GM21390 (cell line): Measurements from ENCODE around the gene SIX2.

Experiments used
- ATAC-seq: cut with Tn5 transposase; IDR thresholded peaks from one replicate; pipeline ENCODE4 v1.9.1; 2021; ENCODE audit not compliant: unreplicated experiment

SIX2 gene

DNA sequence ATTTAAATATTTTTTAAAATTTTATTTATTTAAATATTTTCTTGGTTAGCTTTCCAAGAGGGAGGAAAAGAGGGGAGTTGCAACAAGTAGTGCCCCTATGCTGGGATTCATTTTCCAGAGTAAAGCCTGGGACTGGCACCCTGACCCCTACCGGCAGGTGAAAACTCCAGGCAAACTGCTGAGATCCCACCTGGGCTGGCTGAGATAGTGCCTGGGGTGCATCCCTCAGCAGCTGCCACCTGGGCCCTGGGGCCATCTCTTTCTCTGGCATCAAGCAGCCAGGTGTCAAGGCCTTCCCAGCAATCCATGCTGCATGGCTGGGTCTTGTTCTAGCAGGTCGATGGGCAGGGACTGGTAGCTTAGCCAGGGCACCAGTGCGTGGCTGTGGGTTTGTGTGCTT lies 6.6 kb downstream of the SIX2 start:
- no peak for ATAC-seq

- no peak for ATAC-seq
Measured at GRCh38 chr2:45001869-45002385, 7.3 kb downstream of the SIX2 start.

- no peak for ATAC-seq
Measured at GRCh38 chr2:45000921-45001868, 8.1 kb downstream of the SIX2 start.

GRCh38 chr2:45000341-45000901 lies 8.8 kb downstream of the SIX2 start:
- no peak for ATAC-seq

DNA sequence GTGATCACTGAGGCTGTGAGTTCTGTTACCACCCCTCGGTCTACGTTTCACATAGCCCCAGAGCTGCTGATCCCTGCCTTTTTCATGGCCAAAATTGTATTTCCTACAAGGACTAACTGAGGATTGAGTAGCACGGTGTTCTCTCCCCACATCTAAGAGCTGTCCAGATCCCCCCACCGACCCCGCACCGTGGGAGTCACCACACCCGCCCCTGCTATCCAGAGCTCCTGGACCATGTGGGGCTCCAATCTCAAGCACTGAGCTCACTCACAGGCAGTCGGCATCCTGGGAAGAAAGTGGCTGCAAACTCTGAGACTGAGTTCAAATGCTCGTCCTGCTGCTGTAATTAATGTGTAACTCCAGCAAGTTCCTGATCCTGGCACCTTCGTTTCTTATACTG lies 9.7 kb downstream of the SIX2 start:
- no peak for ATAC-seq

GRCh38 chr2:44997963-44998362 lies 11.3 kb downstream of the SIX2 start:
- no peak for ATAC-seq

GRCh38 chr2:44996356-44996755 lies 12.9 kb downstream of the SIX2 start:
- ATAC-seq: no peak

DNA sequence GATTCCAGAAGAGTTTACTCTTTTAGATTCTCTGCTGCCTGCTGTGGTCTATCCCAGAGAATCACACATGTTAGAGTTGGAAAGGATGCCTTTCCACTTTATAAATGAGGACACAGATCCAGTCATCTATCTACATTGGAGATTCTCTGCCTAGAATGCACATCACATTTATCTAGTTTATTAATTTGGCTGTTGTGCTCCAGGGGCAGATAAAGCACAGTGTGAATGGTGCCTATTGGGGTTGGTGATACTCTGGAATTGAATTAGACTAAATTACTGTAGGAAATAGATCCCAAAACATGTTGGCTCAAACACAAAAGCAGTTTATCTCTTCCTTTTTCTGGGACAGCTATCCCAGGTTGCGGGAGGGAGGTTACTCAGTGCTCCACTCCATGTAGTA lies 14.9 kb downstream of the SIX2 start:
- no peak for ATAC-seq

DNA sequence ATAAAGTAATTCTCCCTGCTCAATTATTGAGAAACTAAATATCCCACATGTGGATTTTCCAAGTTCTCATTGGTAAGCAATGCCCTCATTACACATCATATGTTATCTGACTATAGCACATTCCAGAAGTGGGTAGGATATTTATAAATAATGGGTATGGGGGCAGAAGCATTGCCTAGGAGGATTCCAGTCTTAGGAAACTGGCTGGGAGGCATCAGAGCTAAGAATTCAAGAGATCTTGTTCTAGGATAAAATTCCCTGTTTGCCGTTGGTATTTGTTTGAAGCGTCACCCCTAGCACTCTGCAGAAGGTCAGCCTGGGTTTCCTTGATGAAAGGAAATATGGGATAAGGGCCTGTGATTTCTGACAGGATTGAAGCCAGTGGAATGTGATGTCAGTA lies 20.1 kb downstream of the SIX2 start:
- no peak for ATAC-seq

GRCh38 chr2:44983836-44984604 lies 25.2 kb downstream of the SIX2 start:
- ATAC-seq: no peak

GRCh38 chr2:44981714-44982108 lies 27.5 kb downstream of the SIX2 start:
- ATAC-seq: no peak

DNA sequence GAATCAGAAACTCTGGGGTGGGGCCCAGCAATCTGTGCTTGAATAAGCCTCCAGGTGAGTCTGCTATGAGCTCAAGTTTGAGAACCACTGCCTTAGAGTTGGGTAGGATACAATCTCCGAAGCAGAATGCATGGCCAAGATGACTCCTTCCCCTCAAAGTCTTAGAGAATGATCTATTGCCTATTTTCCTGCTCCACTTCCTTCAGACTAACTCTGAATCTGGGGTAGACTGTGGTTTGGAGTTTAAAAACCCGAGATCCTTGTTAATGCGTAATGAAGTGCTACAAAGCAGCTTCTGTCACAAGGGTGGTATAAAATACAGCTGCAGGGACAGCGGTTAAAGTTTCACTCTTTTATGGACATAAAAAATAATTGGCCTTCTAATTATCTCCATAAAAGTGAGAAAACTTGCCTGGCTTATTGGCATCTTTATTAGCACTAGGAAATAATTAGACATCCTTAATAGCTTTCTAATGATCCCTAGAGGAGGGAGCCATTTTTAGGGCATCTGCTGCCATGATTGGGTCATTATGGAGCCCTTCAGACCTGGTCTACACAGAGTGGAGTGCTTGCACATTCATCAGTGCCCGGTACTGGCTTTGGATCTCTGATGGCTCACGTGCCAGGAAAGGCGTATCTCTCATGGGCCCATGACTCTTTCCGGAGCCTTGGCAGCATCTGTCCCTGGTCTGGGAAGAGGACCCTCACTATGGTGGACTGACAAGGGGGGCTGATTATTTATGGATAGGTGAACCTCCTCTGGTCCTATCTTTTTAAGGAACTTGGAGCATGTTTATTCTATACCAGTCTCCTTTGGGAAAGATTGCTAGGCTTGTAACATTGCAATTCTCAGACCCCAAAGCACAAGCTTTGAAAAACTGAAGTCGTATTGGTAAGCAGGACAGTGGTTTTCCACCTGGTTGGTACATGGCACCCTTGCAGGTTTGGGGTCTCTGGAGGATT lies 28.2 kb downstream of the SIX2 start:
- no peak for ATAC-seq

DNA sequence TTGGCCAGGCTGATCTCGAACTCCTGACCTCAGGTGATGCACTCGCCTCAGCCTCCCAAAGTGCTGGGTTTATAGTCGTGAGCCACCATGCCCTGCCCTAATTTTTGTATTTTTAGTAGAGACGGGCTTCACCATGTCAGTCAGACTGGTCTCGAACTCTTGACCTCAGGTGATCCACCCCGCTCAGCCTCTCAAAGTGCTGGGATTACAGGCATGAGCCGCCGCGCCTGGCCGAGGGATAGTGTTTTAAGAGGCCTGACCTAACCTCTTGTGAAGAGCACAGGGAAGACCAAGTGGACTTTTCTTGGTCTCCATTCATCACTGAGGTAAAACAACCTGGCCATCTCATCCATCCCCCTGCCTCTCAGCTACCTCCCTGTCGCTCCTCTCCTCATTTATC lies 29.7 kb downstream of the SIX2 start:
- no peak for ATAC-seq

DNA sequence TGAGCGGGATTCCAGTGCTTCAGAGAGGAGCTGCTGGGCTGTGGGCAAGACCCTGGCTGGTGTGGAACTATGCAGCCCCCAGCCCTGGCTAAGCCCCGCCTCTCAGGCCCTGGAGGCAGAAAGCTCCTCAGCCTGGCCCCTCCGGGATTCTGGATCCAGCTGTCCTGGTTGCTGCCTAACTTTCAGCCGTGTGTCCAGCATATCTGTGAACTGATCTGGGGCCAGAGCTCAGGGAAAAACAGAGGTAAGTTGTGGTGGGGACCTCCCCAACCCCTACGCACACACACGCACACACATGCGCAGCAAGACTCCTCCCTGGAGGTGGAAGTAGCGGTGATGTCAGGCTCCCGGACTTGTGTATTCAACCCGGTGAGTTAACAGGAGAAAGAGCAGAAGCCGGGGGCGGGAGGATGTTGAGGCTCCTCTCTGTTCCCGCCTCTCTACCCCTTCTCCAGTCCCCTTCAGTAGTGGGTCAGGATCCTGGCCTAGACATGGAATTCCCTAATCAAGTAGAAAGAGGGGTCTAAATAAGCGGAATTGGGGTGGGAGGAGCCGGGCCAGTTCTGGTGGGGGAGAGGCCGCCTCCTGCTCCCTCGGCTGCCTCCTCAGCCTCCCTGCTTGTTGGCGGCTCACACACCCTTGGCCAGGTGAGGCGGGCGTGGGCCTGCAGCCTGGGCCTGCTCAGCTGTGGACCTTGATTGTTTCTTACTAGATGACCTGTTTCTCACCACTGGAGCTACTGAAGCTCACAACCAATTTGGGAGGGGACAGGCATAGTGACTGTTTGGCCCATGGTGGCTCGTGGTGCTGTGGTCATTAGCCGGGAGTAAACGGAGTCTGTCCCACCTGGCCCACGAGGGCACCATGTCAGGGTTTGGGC lies 33.4 kb downstream of the SIX2 start:
- no peak for ATAC-seq

- no peak for ATAC-seq
Measured at GRCh38 chr2:44974064-44974715, 35.1 kb downstream of the SIX2 start.

GRCh38 chr2:44972771-44973535 lies 36.3 kb downstream of the SIX2 start:
- no peak for ATAC-seq

GRCh38 chr2:44970846-44971450 lies 38.3 kb downstream of the SIX2 start:
- ATAC-seq: no peak

- ATAC-seq: no peak
Measured at GRCh38 chr2:44969936-44970335, 39.3 kb downstream of the SIX2 start.
